Type B pancreatic cell (in vitro differentiated cells): ENCODE results near the gene ADGRL3. TPM values are rescaled to one million over a fixed set of nuclear protein-coding genes. Genes with fewer than 3 reads are reported as not detected.

ENCODE experiments used
- DNase-seq: peaks from one replicate; pipeline ENCODE4 v3.0.0; 2021; ENCODE audit warnings: mixed read lengths; ENCODE audit not compliant: unreplicated experiment; ENCODE audit errors: extremely low spot score
- H3K27ac Mint-ChIP-seq: 2 replicates; pipeline ENCODE4 v1.8.0; 2021; ENCODE audit warnings: mild to moderate bottlenecking, mixed read lengths
- H3K27me3 Mint-ChIP-seq: 2 replicates; pipeline ENCODE4 v1.8.0; 2021; ENCODE audit warnings: mixed read lengths
- H3K36me3 Mint-ChIP-seq: 2 replicates; pipeline ENCODE4 v1.8.0; 2021; ENCODE audit warnings: mixed read lengths
- H3K4me1 Mint-ChIP-seq: one replicate; pipeline ENCODE4 v1.8.0; 2021; ENCODE audit warnings: mixed read lengths; ENCODE audit not compliant: unreplicated experiment
- H3K4me3 Mint-ChIP-seq: 2 replicates; pipeline ENCODE4 v1.8.0; 2021; ENCODE audit warnings: mild to moderate bottlenecking, mixed read lengths
- H3K9me3 Mint-ChIP-seq: 2 replicates; pipeline ENCODE4 v1.8.0; 2021; ENCODE audit warnings: mixed read lengths
- total RNA-seq: library from RNA; stranded (reverse); gene quantifications from 2 replicates; pipeline ENCODE4 v1.2.1, GENCODE V29; 2021; ENCODE audit warnings: low replicate concordance
- TF ChIP-seq, protein P1 (sequence below): fragments of 200-600 bp; sonication (generic); conservative IDR thresholded peaks from 2 replicates; pipeline ENCODE4 v1.5.0; 2021; ENCODE audit warnings: antibody characterized with exemption, mild to moderate bottlenecking

Gene ADGRL3
- total RNA-seq, 1 donor from 2014 or later, result 53.5 TPM

DNA sequence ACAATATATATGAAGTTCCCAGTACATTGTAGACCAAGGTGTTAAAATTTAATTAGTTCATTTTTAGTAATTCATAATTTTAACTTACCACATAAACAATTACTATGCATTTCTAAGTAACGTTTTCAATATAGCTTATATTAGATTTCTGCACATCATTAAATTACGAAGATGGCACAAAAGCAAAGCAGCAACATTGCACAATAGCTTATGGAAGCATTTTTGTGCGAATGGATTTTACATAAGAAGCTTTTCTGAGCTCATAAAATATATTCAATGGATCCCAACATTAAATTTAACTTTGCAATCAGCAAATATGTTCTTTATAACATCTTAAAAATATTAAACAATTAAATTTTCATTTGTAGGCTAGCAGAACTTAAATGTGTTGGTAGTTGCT is 875.4 kb downstream of the ADGRL3 start:
- Mint-ChIP-seq H3K9me3 (no peaks in the 10 kb centered on the region), H3K4me3 (no peak overlapping the region), H3K27ac (no peak overlapping the region), H3K27me3 (no peaks in the 10 kb centered on the region), H3K4me1 (no peaks in the 10 kb centered on the region), H3K36me3 (peaks cover 2% of the 10 kb centered on the region)
- TF ChIP-seq, protein P1, sequence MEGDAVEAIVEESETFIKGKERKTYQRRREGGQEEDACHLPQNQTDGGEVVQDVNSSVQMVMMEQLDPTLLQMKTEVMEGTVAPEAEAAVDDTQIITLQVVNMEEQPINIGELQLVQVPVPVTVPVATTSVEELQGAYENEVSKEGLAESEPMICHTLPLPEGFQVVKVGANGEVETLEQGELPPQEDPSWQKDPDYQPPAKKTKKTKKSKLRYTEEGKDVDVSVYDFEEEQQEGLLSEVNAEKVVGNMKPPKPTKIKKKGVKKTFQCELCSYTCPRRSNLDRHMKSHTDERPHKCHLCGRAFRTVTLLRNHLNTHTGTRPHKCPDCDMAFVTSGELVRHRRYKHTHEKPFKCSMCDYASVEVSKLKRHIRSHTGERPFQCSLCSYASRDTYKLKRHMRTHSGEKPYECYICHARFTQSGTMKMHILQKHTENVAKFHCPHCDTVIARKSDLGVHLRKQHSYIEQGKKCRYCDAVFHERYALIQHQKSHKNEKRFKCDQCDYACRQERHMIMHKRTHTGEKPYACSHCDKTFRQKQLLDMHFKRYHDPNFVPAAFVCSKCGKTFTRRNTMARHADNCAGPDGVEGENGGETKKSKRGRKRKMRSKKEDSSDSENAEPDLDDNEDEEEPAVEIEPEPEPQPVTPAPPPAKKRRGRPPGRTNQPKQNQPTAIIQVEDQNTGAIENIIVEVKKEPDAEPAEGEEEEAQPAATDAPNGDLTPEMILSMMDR, result no peak
- no peak for DNase-seq

DNA sequence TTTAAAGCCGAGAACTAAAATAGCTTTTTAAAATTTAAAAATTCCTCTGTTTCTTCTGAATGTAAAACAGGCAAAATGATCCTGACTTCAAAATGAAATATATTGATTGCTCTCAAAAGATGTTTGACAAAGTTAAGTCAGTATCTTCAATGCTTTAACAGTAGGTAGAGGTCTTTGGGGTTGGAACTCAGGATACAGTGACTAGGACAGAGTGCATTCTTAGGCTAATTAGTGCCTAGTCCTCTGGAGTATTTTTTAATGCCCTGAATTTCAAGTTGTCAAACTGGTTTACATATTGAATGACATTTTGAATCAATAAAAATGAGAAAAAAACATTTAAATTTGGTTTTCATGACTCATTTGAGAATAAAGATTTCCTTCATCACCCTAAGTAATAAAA is 877.3 kb downstream of the ADGRL3 start:
- DNase-seq, result no peak
- H3K27ac Mint-ChIP-seq, result no peak overlapping the region
- H3K36me3 Mint-ChIP-seq, result no peaks in the 10 kb centered on the region
- H3K4me1 Mint-ChIP-seq, result no peaks in the 10 kb centered on the region
- H3K27me3 Mint-ChIP-seq, result no peaks in the 10 kb centered on the region
- H3K9me3 Mint-ChIP-seq, result no peaks in the 10 kb centered on the region
- TF ChIP-seq, protein P1, result no peak
- H3K4me3 Mint-ChIP-seq, result no peak overlapping the region

DNA sequence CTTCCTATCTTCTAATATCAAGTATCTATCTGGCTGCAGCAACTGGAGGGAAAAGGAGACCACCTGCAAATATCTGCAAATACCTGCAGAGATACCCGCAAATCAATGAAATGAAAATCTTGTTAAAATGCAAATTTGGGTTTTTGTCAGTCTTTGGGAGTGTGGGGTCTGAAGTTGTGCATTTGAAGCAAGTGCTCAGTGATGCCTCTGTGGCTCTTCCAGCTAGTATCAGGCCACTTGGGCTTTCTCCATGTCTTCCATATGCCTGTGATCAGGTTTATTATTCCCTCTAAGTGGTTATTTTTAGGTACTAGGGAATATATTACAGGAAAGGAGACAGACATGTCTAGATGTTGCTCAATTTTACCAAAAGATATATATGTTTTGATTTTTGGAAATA is 880.3 kb downstream of the ADGRL3 start:
- Mint-ChIP-seq H3K9me3 (no peaks in the 10 kb centered on the region), H3K27me3 (no peaks in the 10 kb centered on the region), H3K4me1 (no peaks in the 10 kb centered on the region), H3K27ac (no peak overlapping the region), H3K4me3 (no peak overlapping the region), H3K36me3 (no peaks in the 10 kb centered on the region)
- DNase-seq, result no peak
- TF ChIP-seq, protein P1, result no peak

DNA sequence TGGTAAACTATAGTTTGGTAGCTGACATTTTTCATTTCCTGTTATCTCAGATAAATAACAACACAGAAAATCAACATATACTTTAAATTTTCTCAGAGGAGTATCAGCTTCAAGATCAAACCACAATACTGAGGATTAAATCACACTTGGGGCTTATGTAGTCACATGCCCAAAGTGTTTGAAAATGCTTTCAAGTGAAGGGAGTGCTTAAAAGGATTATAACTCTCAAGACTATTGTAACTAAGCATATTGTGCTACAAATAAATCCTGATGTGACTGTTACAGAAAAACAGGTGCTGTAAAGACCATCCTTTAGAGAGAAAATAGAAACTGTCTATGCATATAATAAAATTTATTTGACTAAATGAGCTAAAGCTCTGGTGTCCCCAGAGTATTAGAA is 887.6 kb downstream of the ADGRL3 start:
- TF ChIP-seq, protein P1, result no peak
- Mint-ChIP-seq H3K4me1 (no peaks in the 10 kb centered on the region), H3K4me3 (no peak overlapping the region), H3K27me3 (no peaks in the 10 kb centered on the region), H3K36me3 (no peaks in the 10 kb centered on the region), H3K9me3 (no peaks in the 10 kb centered on the region), H3K27ac (no peak overlapping the region)
- DNase-seq, result no peak

DNA sequence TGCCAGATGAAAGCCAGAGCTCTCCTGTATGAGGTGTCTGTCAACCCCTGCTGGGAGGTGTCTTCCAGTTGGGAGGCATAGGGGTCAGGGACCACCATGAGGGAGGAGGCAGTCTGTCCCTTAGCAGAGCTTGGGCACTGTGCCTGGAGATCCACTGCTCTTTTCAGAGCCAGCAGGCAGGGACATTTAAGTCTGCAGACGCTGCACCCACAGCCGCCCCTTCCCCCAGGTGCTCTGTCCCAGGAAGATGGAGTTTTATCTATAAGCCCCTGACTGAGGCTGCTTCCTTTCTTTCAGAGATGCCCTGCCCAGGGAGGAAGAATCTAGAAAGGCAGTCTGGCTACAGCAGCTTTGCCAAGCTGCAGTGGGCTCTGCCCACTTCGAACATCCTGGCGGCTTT is 893.6 kb downstream of the ADGRL3 start:
- DNase-seq, result no peak
- Mint-ChIP-seq H3K27ac (no peak overlapping the region), H3K4me1 (no peaks in the 10 kb centered on the region), H3K27me3 (no peaks in the 10 kb centered on the region), H3K9me3 (no peaks in the 10 kb centered on the region), H3K36me3 (no peaks in the 10 kb centered on the region), H3K4me3 (no peak overlapping the region)
- TF ChIP-seq, protein P1, result no peak

DNA sequence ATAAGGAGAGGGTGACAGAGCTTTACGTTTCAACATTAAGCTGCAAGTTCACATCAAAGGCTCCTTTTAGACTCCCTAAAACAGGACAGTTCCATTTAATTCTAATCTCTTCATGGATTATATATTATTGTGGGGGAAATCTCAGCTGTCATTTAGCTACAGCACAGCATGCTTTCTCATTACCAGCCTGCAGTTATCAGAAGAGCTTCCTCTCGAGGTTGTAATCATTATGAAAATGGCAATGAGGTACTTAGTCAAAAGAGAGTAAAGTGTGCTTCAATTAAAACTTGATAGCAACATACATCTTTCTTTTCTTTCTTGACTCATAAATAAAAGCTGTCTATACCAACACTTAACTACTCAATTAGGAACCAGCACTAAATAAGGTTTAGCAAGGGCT is 896.8 kb downstream of the ADGRL3 start:
- Mint-ChIP-seq H3K4me1 (no peaks in the 10 kb centered on the region), H3K27ac (no peak overlapping the region), H3K9me3 (no peaks in the 10 kb centered on the region), H3K36me3 (no peaks in the 10 kb centered on the region), H3K27me3 (no peaks in the 10 kb centered on the region), H3K4me3 (no peak overlapping the region)
- TF ChIP-seq, protein P1, result no peak
- no peak for DNase-seq
